HAP-1 (cell line): Measurements from ENCODE around the gene C22orf42.
"Not testable (repeated sequence)": the region's sequence is repeated elsewhere in the genome, so short reads cannot be mapped to it uniquely, and the experiment has no call there.

Source experiments
- DNase-seq, 2 experiments: peaks; one replicate each; pipeline ENCODE4 v3.0.0-alpha.2; 2016 to 2020; ENCODE audit warnings: low spot score in 2 of 2
- H3K27me3 ChIP-seq: fragments of 250-450 bp; sonication (Bioruptor Pico); 2 replicates; pipeline ENCODE4 v1.5.1; 2020; ENCODE audit warnings: low read depth, mild to moderate bottlenecking, moderate library complexity
- H3K36me3 ChIP-seq: fragments of 250-450 bp; sonication (Bioruptor Pico); replicated peaks from 2 replicates; pipeline ENCODE4 v1.5.1; 2020; ENCODE audit warnings: mild to moderate bottlenecking
- H3K4me1 ChIP-seq: fragments of 250-450 bp; sonication (Bioruptor Pico); 2 replicates; pipeline ENCODE4 v1.5.1; 2020; ENCODE audit warnings: mild to moderate bottlenecking
- H3K4me3 ChIP-seq: fragments of 250-450 bp; sonication (Bioruptor Pico); 2 replicates; pipeline ENCODE4 v1.5.1; 2020; ENCODE audit warnings: mild to moderate bottlenecking, moderate library complexity
- H3K9me3 ChIP-seq: fragments of 250-450 bp; sonication (Bioruptor Pico); 2 replicates; pipeline ENCODE4 v1.5.1; 2020; ENCODE audit warnings: mild to moderate bottlenecking, moderate library complexity
- in situ Hi-C: fragments of 300-500 bp; cut with MboI; formaldehyde crosslinking; loops from 3 replicates; pipeline ENCODE4 v1.14.3; 2020; ENCODE audit warnings: low sequenced_read_pairs, inconsistent platforms, mixed read lengths

C22orf42 gene

GRCh38 chr22:32135958-32136357 lies 23.1 kb downstream of the C22orf42 start:
- H3K36me3 ChIP-seq, in situ Hi-C loops, DNase-seq, H3K4me3 ChIP-seq, H3K4me1 ChIP-seq, H3K9me3 ChIP-seq, H3K27me3 ChIP-seq: not testable (repeated sequence)

- H3K4me3 ChIP-seq, in situ Hi-C loops, H3K36me3 ChIP-seq, H3K27me3 ChIP-seq, H3K9me3 ChIP-seq, H3K4me1 ChIP-seq, DNase-seq: not testable (repeated sequence)
Measured at GRCh38 chr22:32134796-32135195, 24.3 kb downstream of the C22orf42 start.

- Histone ChIP-seq H3K27me3 (no peaks in the 10 kb centered on the region), H3K4me3 (no peak overlapping the region), H3K9me3 (no peaks in the 10 kb centered on the region), H3K4me1 (no peaks in the 10 kb centered on the region; the same call in 1 of the 2 replicates), H3K36me3 (no peaks in the 10 kb centered on the region)
- in situ Hi-C loops = no loop called here
- no peak for DNase-seq
Measured at GRCh38 chr22:32132783-32133182, 26.3 kb downstream of the C22orf42 start.

- DNase-seq = no peak
- in situ Hi-C loops = no loop called here
- H3K4me3 ChIP-seq = no peak overlapping the region
- H3K4me1 ChIP-seq = no peaks in the 10 kb centered on the region
- no peaks in the 10 kb centered on the region for H3K36me3 ChIP-seq
- no peaks in the 10 kb centered on the region for H3K27me3 ChIP-seq
- H3K9me3 ChIP-seq = no peaks in the 10 kb centered on the region
Measured at GRCh38 chr22:32132126-32132525, 27.0 kb downstream of the C22orf42 start.

- no peak for DNase-seq
- no peaks in the 10 kb centered on the region for H3K4me1 ChIP-seq
- H3K4me3 ChIP-seq = no peak overlapping the region
- in situ Hi-C loops = no loop called here
- no peaks in the 10 kb centered on the region for H3K27me3 ChIP-seq
- H3K36me3 ChIP-seq = no peaks in the 10 kb centered on the region
- H3K9me3 ChIP-seq = no peaks in the 10 kb centered on the region
Measured at GRCh38 chr22:32130464-32130863, 28.6 kb downstream of the C22orf42 start.

GRCh38 chr22:32127904-32128303 lies 31.2 kb downstream of the C22orf42 start:
- DNase-seq = no peak
- in situ Hi-C loops = no loop called here
- Histone ChIP-seq H3K9me3 (no peaks in the 10 kb centered on the region), H3K4me1 (no peaks in the 10 kb centered on the region), H3K36me3 (no peaks in the 10 kb centered on the region), H3K4me3 (no peak overlapping the region), H3K27me3 (no peaks in the 10 kb centered on the region)

GRCh38 chr22:32123657-32124056 lies 35.4 kb downstream of the C22orf42 start:
- in situ Hi-C loops = no loop called here
- Histone ChIP-seq H3K4me1 (no peaks in the 10 kb centered on the region), H3K36me3 (no peaks in the 10 kb centered on the region), H3K27me3 (no peaks in the 10 kb centered on the region), H3K9me3 (no peaks in the 10 kb centered on the region), H3K4me3 (no peak overlapping the region)
- DNase-seq = no peak

- DNase-seq = no peak
- Histone ChIP-seq H3K36me3 (no peaks in the 10 kb centered on the region), H3K4me1 (no peaks in the 10 kb centered on the region), H3K4me3 (no peak overlapping the region), H3K9me3 (no peaks in the 10 kb centered on the region), H3K27me3 (no peaks in the 10 kb centered on the region)
- in situ Hi-C loops = no loop called here
Measured at GRCh38 chr22:32122899-32123298, 36.2 kb downstream of the C22orf42 start.

GRCh38 chr22:32120603-32121002 lies 38.5 kb downstream of the C22orf42 start:
- Histone ChIP-seq H3K4me1 (no peaks in the 10 kb centered on the region), H3K36me3 (no peaks in the 10 kb centered on the region), H3K27me3 (0 out of 2 replicates have a peak, but pooled peaks cover 7% of the 10 kb centered on the region), H3K9me3 (no peaks in the 10 kb centered on the region), H3K4me3 (no peak overlapping the region)
- in situ Hi-C loops = no loop called here
- no peak for DNase-seq

GRCh38 chr22:32119568-32120235 lies 39.4 kb downstream of the C22orf42 start:
- in situ Hi-C loops = no loop called here

GRCh38 chr22:32112380-32112779 lies 46.7 kb downstream of the C22orf42 start:
- H3K4me1 ChIP-seq = no peaks in the 10 kb centered on the region
- DNase-seq = no peak
- in situ Hi-C loops = no loop called here
- H3K4me3 ChIP-seq = no peak overlapping the region
- H3K9me3 ChIP-seq = no peaks in the 10 kb centered on the region
- peaks cover 23% of the 10 kb centered on the region for H3K27me3 ChIP-seq
- H3K36me3 ChIP-seq = no peaks in the 10 kb centered on the region

More at GRCh38 chr22:32119568-32120235, 39.4 kb downstream of the C22orf42 start:
- no peaks in the 10 kb centered on the region for H3K9me3 ChIP-seq
- H3K27me3 ChIP-seq = peaks cover 14% of the 10 kb centered on the region
- H3K4me3 ChIP-seq = no peak overlapping the region
- no peak for DNase-seq
- H3K36me3 ChIP-seq = no peaks in the 10 kb centered on the region
- no peaks in the 10 kb centered on the region for H3K4me1 ChIP-seq

- Histone ChIP-seq H3K27me3 (0 out of 2 replicates have a peak, but pooled peaks cover 8% of the 10 kb centered on the region), H3K4me3 (no peak overlapping the region), H3K4me1 (no peaks in the 10 kb centered on the region), H3K36me3 (no peaks in the 10 kb centered on the region), H3K9me3 (no peaks in the 10 kb centered on the region)
- in situ Hi-C loops = no loop called here
- DNase-seq = peak in 1 of 2 experiments; percentile 46
Measured at GRCh38 chr22:32106930-32107329, 52.2 kb downstream of the C22orf42 start.

GRCh38 chr22:32103658-32104315 lies 55.3 kb downstream of the C22orf42 start:
- H3K4me3 ChIP-seq = no peak overlapping the region
- H3K36me3 ChIP-seq = no peaks in the 10 kb centered on the region
- 0 out of 2 replicates have a peak, but pooled peaks cover 3% of the 10 kb centered on the region for H3K27me3 ChIP-seq
- H3K9me3 ChIP-seq = no peaks in the 10 kb centered on the region
- in situ Hi-C loops = no loop called here
- H3K4me1 ChIP-seq = no peaks in the 10 kb centered on the region
- DNase-seq = no peak

- H3K4me3 ChIP-seq = no peak overlapping the region
- H3K4me1 ChIP-seq = no peaks in the 10 kb centered on the region
- H3K27me3 ChIP-seq = no peaks in the 10 kb centered on the region
- in situ Hi-C loops = no loop called here
- H3K36me3 ChIP-seq = no peaks in the 10 kb centered on the region
- DNase-seq = no peak
- H3K9me3 ChIP-seq = no peaks in the 10 kb centered on the region
Measured at GRCh38 chr22:32100711-32101110, 58.4 kb downstream of the C22orf42 start.
